Neural progenitor cell (in vitro differentiated cells): ENCODE results near the gene LIN28B. TPM values are rescaled to one million over a fixed set of nuclear protein-coding genes. Genes with fewer than 3 reads are reported as not detected.

ENCODE experiments used
- DNase-seq: peaks from one replicate; pipeline ENCODE4 v3.0.0-alpha.2; 2016; ENCODE audit warnings: low spot score
- H2AFZ ChIP-seq: fragments of 200-600 bp; sonication (generic); replicated peaks from 2 replicates; pipeline ENCODE4 v1.6.1; 2016; ENCODE audit warnings: antibody characterized with exemption
- H3F3A ChIP-seq: fragments of 200-600 bp; sonication (generic); 2 replicates; pipeline ENCODE4 v1.6.1; 2016; ENCODE audit warnings: antibody characterized with exemption, low read depth
- H3K27ac ChIP-seq: fragments of 200-600 bp; sonication (generic); 2 replicates; pipeline ENCODE4 v1.5.1; 2016; ENCODE audit warnings: mild to moderate bottlenecking
- H3K27me3 ChIP-seq: fragments of 200-600 bp; sonication (generic); 2 replicates; pipeline ENCODE4 v1.6.1; 2016; ENCODE audit warnings: mild to moderate bottlenecking, moderate library complexity
- H3K36me3 ChIP-seq: fragments of 200-600 bp; sonication (generic); 2 replicates; pipeline ENCODE4 v1.5.1; 2016
- H3K4me1 ChIP-seq: fragments of 200-600 bp; sonication (generic); 2 replicates; pipeline ENCODE4 v1.6.1; 2016; ENCODE audit warnings: mixed run types
- H3K4me2 ChIP-seq: fragments of 200-600 bp; sonication (generic); 2 replicates; pipeline ENCODE4 v1.6.1; 2016
- H3K4me3 ChIP-seq: fragments of 200-600 bp; sonication (generic); 2 replicates; pipeline ENCODE4 v1.5.1; 2016
- H3K79me2 ChIP-seq: fragments of 200-600 bp; sonication (generic); 2 replicates; pipeline ENCODE4 v1.6.1; 2016; ENCODE audit warnings: low read depth
- H3K9ac ChIP-seq: fragments of 200-600 bp; sonication (generic); 2 replicates; pipeline ENCODE4 v1.6.1; 2016
- H3K9me3 ChIP-seq: fragments of 200-600 bp; sonication (generic); 2 replicates; pipeline ENCODE4 v1.5.1; 2016; ENCODE audit warnings: low read depth
- H4K20me1 ChIP-seq: fragments of 200-600 bp; sonication (generic); 2 replicates; pipeline ENCODE4 v1.6.1; 2016; ENCODE audit warnings: low read depth
- H3K27ac Mint-ChIP-seq: 3 replicates; pipeline ENCODE4 v1.8.0; 2021; ENCODE audit warnings: mixed read lengths
- H3K27me3 Mint-ChIP-seq: 2 replicates; pipeline ENCODE4 v1.8.0; 2022; ENCODE audit warnings: low read depth, mild to moderate bottlenecking, inconsistent platforms, moderate library complexity, mixed read lengths; ENCODE audit not compliant: insufficient read depth
- H3K36me3 Mint-ChIP-seq: 3 replicates; pipeline ENCODE4 v1.8.0; 2021; ENCODE audit warnings: mixed read lengths
- H3K4me1 Mint-ChIP-seq: 3 replicates; pipeline ENCODE4 v1.8.0; 2021; ENCODE audit warnings: mixed read lengths
- H3K4me3 Mint-ChIP-seq: 3 replicates; pipeline ENCODE4 v1.8.0; 2021; ENCODE audit warnings: mild to moderate bottlenecking, moderate library complexity, mixed read lengths
- H3K9me3 Mint-ChIP-seq: 3 replicates; pipeline ENCODE4 v1.8.0; 2020; ENCODE audit warnings: mixed read lengths
- CTCF ChIP-seq: fragments of 200-600 bp; sonication (generic); IDR thresholded peaks from 2 replicates; pipeline ENCODE4 v1.5.1; 2017; ENCODE audit warnings: antibody characterized with exemption, mild to moderate bottlenecking
- EZH2 ChIP-seq: fragments of 200-600 bp; sonication (generic); IDR thresholded peaks from 2 replicates; pipeline ENCODE4 v1.6.1; 2017; ENCODE audit warnings: antibody characterized with exemption, mild to moderate bottlenecking, moderate library complexity
- EZH2phosphoT487 ChIP-seq: fragments of 200-600 bp; sonication (generic); IDR thresholded peaks from 2 replicates; pipeline ENCODE4 v1.6.1; 2017; ENCODE audit warnings: antibody characterized with exemption
- total RNA-seq: library from RNA; depleted of rRNA; stranded (reverse); fragments of >200 nt; gene quantifications from 2 replicates; pipeline ENCODE4 v1.2.3, GENCODE V29; 2015; ENCODE audit warnings: low replicate concordance

The LIN28B gene
- total RNA-seq, 1 donor from 2014 or later: 165 TPM

GRCh38 chr6:105108631-105109262, 151.8 kb downstream of the LIN28B start:
- no peak overlapping the region for H3K27ac ChIP-seq

GRCh38 chr6:105109955-105110895, 153.3 kb downstream of the LIN28B start:
- Mint-ChIP-seq H3K4me3 (no peak overlapping the region), H3K9me3 (no peaks in the 10 kb centered on the region), H3K36me3 (peaks cover 4% of the 10 kb centered on the region), H3K27me3 (no peaks in the 10 kb centered on the region), H3K27ac (no peak overlapping the region), H3K4me1 (no peaks in the 10 kb centered on the region)
- no peaks in the 10 kb centered on the region for H3F3A ChIP-seq
- H3K4me1 ChIP-seq: no peaks in the 10 kb centered on the region
- TF ChIP-seq EZH2phosphoT487 (no peak), CTCF (no peak), EZH2 (no peak)
- no peak overlapping the region for H2AFZ ChIP-seq
- H3K4me2 ChIP-seq: no peak overlapping the region
- DNase-seq: no peak
- H3K27me3 ChIP-seq: no peaks in the 10 kb centered on the region
- no peak overlapping the region for H3K4me3 ChIP-seq
- no peaks in the 10 kb centered on the region for H4K20me1 ChIP-seq
- H3K79me2 ChIP-seq: no peaks in the 10 kb centered on the region
- H3K9me3 ChIP-seq: no peaks in the 10 kb centered on the region
- H3K27ac ChIP-seq: no peak overlapping the region
- H3K36me3 ChIP-seq: no peaks in the 10 kb centered on the region
- no peak overlapping the region for H3K9ac ChIP-seq

More at GRCh38 chr6:105108631-105109262, 151.8 kb downstream of the LIN28B start:
- H3K4me2 ChIP-seq: no peak overlapping the region
- no peak overlapping the region for H3K9ac ChIP-seq
- no peaks in the 10 kb centered on the region for H3K36me3 ChIP-seq
- H3K79me2 ChIP-seq: no peaks in the 10 kb centered on the region
- no peaks in the 10 kb centered on the region for H4K20me1 ChIP-seq
- H3F3A ChIP-seq: no peaks in the 10 kb centered on the region
- no peak for DNase-seq
- Mint-ChIP-seq H3K4me1 (no peaks in the 10 kb centered on the region), H3K36me3 (peaks cover 2% of the 10 kb centered on the region), H3K4me3 (no peak overlapping the region), H3K27me3 (no peaks in the 10 kb centered on the region), H3K9me3 (no peaks in the 10 kb centered on the region), H3K27ac (no peak overlapping the region)
- no peak overlapping the region for H3K4me3 ChIP-seq
- no peaks in the 10 kb centered on the region for H3K27me3 ChIP-seq
- no peak overlapping the region for H2AFZ ChIP-seq
- no peak for TF ChIP-seq EZH2phosphoT487
- TF ChIP-seq CTCF: no peak
- TF ChIP-seq EZH2: no peak
- H3K4me1 ChIP-seq: no peaks in the 10 kb centered on the region
- no peaks in the 10 kb centered on the region for H3K9me3 ChIP-seq

- Mint-ChIP-seq H3K9me3 (no peaks in the 10 kb centered on the region), H3K36me3 (peaks cover 4% of the 10 kb centered on the region), H3K4me3 (no peak overlapping the region), H3K27me3 (no peaks in the 10 kb centered on the region), H3K27ac (no peak overlapping the region), H3K4me1 (peaks cover 1% of the 10 kb centered on the region)
- Histone ChIP-seq H3K27me3 (no peaks in the 10 kb centered on the region), H3K4me2 (no peak overlapping the region), H3K36me3 (no peaks in the 10 kb centered on the region), H3K9me3 (no peaks in the 10 kb centered on the region), H3K4me1 (no peaks in the 10 kb centered on the region), H3K27ac (no peak overlapping the region), H2AFZ (no peak overlapping the region), H3K9ac (no peak overlapping the region), H3K79me2 (no peaks in the 10 kb centered on the region), H3K4me3 (no peak overlapping the region), H4K20me1 (no peaks in the 10 kb centered on the region), H3F3A (no peaks in the 10 kb centered on the region)
- no peak for DNase-seq
- TF ChIP-seq EZH2 (no peak), CTCF (no peak), EZH2phosphoT487 (no peak)
Measured at GRCh38 chr6:105111105-105111504, 154.2 kb downstream of the LIN28B start.
